Fibroblast of villous mesenchyme (primary cell): ENCODE measurements around the gene SMIM21. TPM values are rescaled to one million over a fixed set of nuclear protein-coding genes. Genes with fewer than 3 reads are reported as not detected.
A peak's percentile ranks its signal among the peaks of the same experiment; 100 is the strongest.

Experiments used
- DNase-seq: peaks from one replicate; pipeline ENCODE4 v3.0.0-alpha.2; 2010; ENCODE audit warnings: low read depth
- H3K4me3 ChIP-seq: 2 replicates; pipeline ENCODE4 v1.5.1; 2011; ENCODE audit warnings: low read depth, mild to moderate bottlenecking, low read length
- CTCF ChIP-seq: IDR thresholded peaks from 2 replicates; pipeline ENCODE4 v1.5.1; 2012; ENCODE audit warnings: low read depth, mild to moderate bottlenecking, low read length; ENCODE audit not compliant: insufficient read depth
- total RNA-seq: library from RNA; depleted of rRNA; stranded (reverse); fragments of >200 nt; gene quantifications from 2 replicates; pipeline ENCODE4 v1.2.3, GENCODE V29; 2012

SMIM21 gene
- total RNA-seq, 1 donor = not detected

- peak; percentile 71 for DNase-seq
- no peak for TF ChIP-seq CTCF
- H3K4me3 ChIP-seq = no peak overlapping the region
These were observed 33.8 kb downstream of the SMIM21 start for GRCh38 chr18:75393721-75394120.

DNA sequence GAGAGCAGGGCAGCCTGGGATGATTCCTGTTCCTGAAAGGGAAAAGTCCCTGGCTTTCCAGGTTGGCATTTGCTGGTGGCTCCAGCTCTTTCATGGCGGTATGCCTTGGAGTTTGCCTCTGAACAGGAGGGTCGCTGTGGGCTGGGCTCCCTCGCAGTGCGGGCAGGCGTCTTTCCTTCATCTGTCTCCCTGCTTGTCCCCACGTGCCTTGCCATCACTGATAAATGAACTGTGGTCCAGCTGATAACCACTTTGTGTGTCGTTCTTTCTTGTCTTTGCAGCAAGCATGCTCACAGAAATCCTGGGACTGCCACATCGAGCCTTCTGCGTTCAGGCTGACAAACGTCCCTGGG is 35.3 kb downstream of the SMIM21 start:
- H3K4me3 ChIP-seq = no peak overlapping the region
- DNase-seq = no peak
- TF ChIP-seq CTCF = no peak

DNA sequence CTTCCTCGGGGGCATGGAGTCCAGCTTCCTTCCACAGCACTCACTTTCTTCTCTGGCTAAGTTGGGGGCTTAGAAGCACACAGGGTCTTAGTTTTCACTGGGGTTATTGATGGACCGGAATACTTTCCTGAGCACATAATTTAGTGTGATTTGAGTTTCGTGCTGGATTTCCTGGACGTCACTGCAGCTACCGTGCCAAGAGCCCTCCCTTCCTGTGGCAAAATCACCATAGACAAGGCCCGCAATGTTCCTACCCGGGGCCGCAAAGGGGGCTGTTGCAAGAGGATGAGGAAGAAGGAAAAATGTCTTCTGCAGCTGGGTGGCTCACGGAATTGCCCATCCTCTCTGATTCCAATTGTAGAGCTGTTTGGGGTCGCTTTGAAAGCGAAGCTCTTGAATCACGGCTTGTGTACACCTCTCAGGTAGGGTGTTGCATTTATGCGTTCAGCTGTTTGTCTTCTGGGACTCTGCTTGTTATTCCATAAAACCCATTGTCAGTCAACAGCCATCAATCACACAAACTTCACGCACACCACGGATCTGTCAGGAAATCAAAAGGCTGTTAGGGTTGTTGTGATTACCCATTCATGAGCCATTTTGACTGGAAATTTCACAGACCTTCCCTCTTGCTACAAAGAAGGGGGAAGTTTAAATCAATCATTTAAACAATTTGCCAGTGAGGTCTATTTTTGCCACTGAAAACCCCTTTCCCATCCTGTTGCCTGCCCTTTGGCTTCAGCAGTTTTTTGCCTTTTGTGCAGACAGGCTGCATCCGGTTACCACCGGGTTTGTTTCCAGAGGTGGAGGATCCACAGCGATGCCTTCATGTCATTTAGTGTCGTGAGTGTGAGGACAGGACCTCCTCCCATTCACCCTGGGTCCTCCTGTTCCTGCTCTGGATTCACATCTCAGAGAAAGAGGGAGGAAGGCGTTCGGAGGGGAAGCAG is 36.0 kb downstream of the SMIM21 start:
- no peak for TF ChIP-seq CTCF
- no peak overlapping the region for H3K4me3 ChIP-seq
- no peak for DNase-seq

DNA sequence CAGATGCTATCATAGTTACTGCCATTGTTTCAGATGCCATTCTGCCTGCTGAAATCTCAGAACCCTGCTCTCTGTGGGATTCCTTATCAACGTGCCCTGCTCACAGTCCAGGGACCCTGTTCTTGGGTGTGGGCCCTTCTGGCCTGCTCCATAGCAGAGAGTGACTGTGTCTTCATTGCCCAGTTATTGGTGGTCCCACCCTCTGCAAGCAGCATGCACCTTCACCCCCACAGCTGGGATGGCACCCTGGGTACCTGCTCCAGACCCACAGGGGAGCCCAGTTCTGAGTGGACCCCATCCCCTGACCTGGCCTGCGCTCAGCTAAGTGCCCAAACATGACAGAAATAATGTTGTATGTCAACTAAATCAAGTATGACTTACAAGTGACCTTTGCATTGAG is 36.6 kb downstream of the SMIM21 start:
- no peak overlapping the region for H3K4me3 ChIP-seq
- no peak for DNase-seq
- no peak for TF ChIP-seq CTCF

DNA sequence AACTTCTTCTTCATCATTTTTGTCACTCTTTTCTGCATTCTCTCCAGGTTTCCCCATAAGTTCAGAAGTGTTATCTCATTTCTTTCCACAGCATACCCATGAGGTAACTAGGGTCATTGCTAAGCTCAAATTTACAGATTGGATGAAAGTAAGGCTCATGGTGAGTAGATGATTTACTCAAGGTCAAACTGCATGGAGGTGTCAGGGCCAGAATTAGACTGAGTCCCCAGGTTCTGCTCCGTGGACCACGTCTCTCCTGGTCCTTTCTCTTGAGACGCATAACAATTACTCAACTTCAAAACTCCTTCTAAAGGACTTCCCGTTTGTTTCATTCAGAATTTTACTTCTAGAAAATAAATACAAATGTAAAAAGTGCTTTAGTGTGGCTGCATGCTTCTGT is 43.4 kb downstream of the SMIM21 start:
- H3K4me3 ChIP-seq = no peak overlapping the region
- DNase-seq = no peak
- TF ChIP-seq CTCF = no peak

- no peak for DNase-seq
- no peak overlapping the region for H3K4me3 ChIP-seq
- no peak for TF ChIP-seq CTCF
These were observed 48.9 kb downstream of the SMIM21 start for GRCh38 chr18:75378376-75379315.
